Measurements from ENCODE around the gene ANKH. TPM values are rescaled to one million over a fixed set of nuclear protein-coding genes. Genes with fewer than 3 reads are reported as not detected.

The ANKH gene
- polyA plus RNA-seq, 1 donor (not counting 4 experiments of a cell fraction or from before 2014, with no cell fraction given): 13.8 TPM

GRCh38 chr5:14768508-14769365 lies 102.8 kb downstream of the ANKH start:
- Histone ChIP-seq H3K9me1 (ENCODE audit: control insufficient read depth, extremely low read depth, insufficient read depth, low read length) (no peaks in the 10 kb centered on the region), H3K4me1 (ENCODE audit: control insufficient read depth, extremely low read depth, insufficient read depth, low read length) (no peaks in the 10 kb centered on the region), H3K36me3 (ENCODE audit: control insufficient read depth in 2 of 2, extremely low read depth in 1 of 2, insufficient read depth in 2 of 2, low read length in 2 of 2) (no peaks in the 10 kb centered on the region), H3K4me3 (ENCODE audit: control insufficient read depth in 2 of 3, extremely low read depth in 1 of 3, insufficient read depth in 2 of 3, low read depth in 1 of 3, low read length in 3 of 3) (no peak overlapping the region), H3K9me3 (ENCODE audit: control insufficient read depth, low read depth, low read length) (no peaks in the 10 kb centered on the region), H3K27me3 (ENCODE audit: control insufficient read depth, extremely low read depth, insufficient read depth, low read length) (no peaks in the 10 kb centered on the region), H2AFZ (ENCODE audit: control insufficient read depth, low read length) (no peak overlapping the region), H4K20me1 (ENCODE audit: control insufficient read depth, extremely low read depth, insufficient read depth, low read length) (no peaks in the 10 kb centered on the region), H3K9ac (ENCODE audit: control insufficient read depth, extremely low read depth, insufficient read depth, low read length) (no peak overlapping the region), H3K79me2 (ENCODE audit: control insufficient read depth, insufficient read depth, low read length) (no peaks in the 10 kb centered on the region), H3K27ac (ENCODE audit: control insufficient read depth, insufficient read depth, low read length) (no peak overlapping the region), H3K4me2 (ENCODE audit: control insufficient read depth, extremely low read depth, insufficient read depth, low read depth, low read length) (no peak overlapping the region)
- FAIRE-seq (no peak), DNase-seq (ENCODE audit: low read depth, low spot score) (no peak)
- dilution Hi-C loops (cut with MboI; ENCODE audit: extremely low pct_ligation_motif_present, low sequenced_read_pairs): no loop called here
- TF ChIP-seq EZH2 (IDR thresholded peaks at IDR 0.05; ENCODE audit: low read length) (no peak), CTCF (optimal IDR thresholded peaks at IDR 0.05 in 1 of 3, IDR thresholded peaks at IDR 0.05 in 1 of 3, conservative IDR thresholded peaks at IDR 0.05 in 1 of 3; ENCODE audit: extremely low read depth in 1 of 3, insufficient read depth in 2 of 3, low read length in 3 of 3) (no peak)

GRCh38 chr5:14767735-14768507 lies 103.7 kb downstream of the ANKH start:
- no peak overlapping the region for H3K27ac ChIP-seq (ENCODE audit: control insufficient read depth, insufficient read depth, low read length)
- TF ChIP-seq CTCF (optimal IDR thresholded peaks at IDR 0.05 in 1 of 3, IDR thresholded peaks at IDR 0.05 in 1 of 3, conservative IDR thresholded peaks at IDR 0.05 in 1 of 3; ENCODE audit: extremely low read depth in 1 of 3, insufficient read depth in 2 of 3, low read length in 3 of 3): no peak
- TF ChIP-seq EZH2 (IDR thresholded peaks at IDR 0.05; ENCODE audit: low read length): no peak
- dilution Hi-C loops (cut with MboI; ENCODE audit: extremely low pct_ligation_motif_present, low sequenced_read_pairs): no loop called here
- H3K4me2 ChIP-seq (ENCODE audit: control insufficient read depth, extremely low read depth, insufficient read depth, low read depth, low read length): no peak overlapping the region
- no peak for DNase-seq (ENCODE audit: low read depth, low spot score)
- no peaks in the 10 kb centered on the region for H3K4me1 ChIP-seq (ENCODE audit: control insufficient read depth, extremely low read depth, insufficient read depth, low read length)
- H3K9ac ChIP-seq (ENCODE audit: control insufficient read depth, extremely low read depth, insufficient read depth, low read length): no peak overlapping the region
- H3K27me3 ChIP-seq (ENCODE audit: control insufficient read depth, extremely low read depth, insufficient read depth, low read length): no peaks in the 10 kb centered on the region
- no peaks in the 10 kb centered on the region for H4K20me1 ChIP-seq (ENCODE audit: control insufficient read depth, extremely low read depth, insufficient read depth, low read length)
- no peaks in the 10 kb centered on the region for H3K9me3 ChIP-seq (ENCODE audit: control insufficient read depth, low read depth, low read length)
- FAIRE-seq: no peak
- H3K79me2 ChIP-seq (ENCODE audit: control insufficient read depth, insufficient read depth, low read length): no peaks in the 10 kb centered on the region
- no peaks in the 10 kb centered on the region for H3K36me3 ChIP-seq (ENCODE audit: control insufficient read depth in 2 of 2, extremely low read depth in 1 of 2, insufficient read depth in 2 of 2, low read length in 2 of 2)
- no peak overlapping the region for H3K4me3 ChIP-seq (ENCODE audit: control insufficient read depth in 2 of 3, extremely low read depth in 1 of 3, insufficient read depth in 2 of 3, low read depth in 1 of 3, low read length in 3 of 3)
- no peak overlapping the region for H2AFZ ChIP-seq (ENCODE audit: control insufficient read depth, low read length)
- H3K9me1 ChIP-seq (ENCODE audit: control insufficient read depth, extremely low read depth, insufficient read depth, low read length): no peaks in the 10 kb centered on the region
